T-cell (primary cell): ENCODE results near the gene MRS2. TPM values are rescaled to one million over a fixed set of nuclear protein-coding genes. Genes with fewer than 3 reads are reported as not detected.
A peak's percentile ranks its signal among the peaks of the same experiment; 100 is the strongest.
"Not testable (repeated sequence)": the region's sequence is repeated elsewhere in the genome, so short reads cannot be mapped to it uniquely, and the experiment has no call there.

Experiments
- ATAC-seq, 4 experiments: fragments of 200-7000 bp in 3 of 4; fragments of 150-1000 bp in 1 of 4; cut with Tn5 transposase; replicated peaks in 1 of 4; 1 replicate in 3 of 4; 2 replicates in 1 of 4; pipeline ENCODE4 v1.10.0; 2021; ENCODE audit warnings: moderate library complexity in 3 of 4, mild to moderate bottlenecking in 2 of 4, moderate number of reproducible peaks in 1 of 4
- CTCF ChIA-PET, 2 donors: fragments of 300-600 bp; sonication (Branson Sonifier 250); formaldehyde crosslinking; loops; one replicate each; lab custom pipeline; 2022; ENCODE audit warnings: antibody characterized with exemption in 2 of 2; lab: Charles Lee
- POLR2A ChIA-PET, 2 donors: fragments of 300-600 bp; sonication (Branson Sonifier 250); formaldehyde crosslinking; loops; one replicate each; lab custom pipeline; 2022; ENCODE audit warnings: antibody characterized with exemption in 2 of 2; lab: Charles Lee
- DNase-seq, 35 experiments: peaks; one replicate each; pipeline versions ENCODE4 v3.0.0 to v3.0.0-alpha.2; 2013 to 2023
- H3K27ac ChIP-seq: one replicate; pipeline ENCODE4 v1.5.1; 2013; ENCODE audit warnings: low read length
- H3K27me3 ChIP-seq, 2 experiments: replicated peaks in 1 of 2; 1 replicate in 1 of 2; 2 replicates in 1 of 2; pipeline versions ENCODE4 v1.6.1 to v1.7.0; 2013; ENCODE audit warnings: low read length in 1 of 2, mixed read lengths in 1 of 2; ENCODE audit not compliant: control insufficient read depth in 2 of 2, insufficient read depth in 2 of 2; ENCODE audit errors: extremely low read depth in 1 of 2
- H3K36me3 ChIP-seq, 2 donors: 1 replicate in 1 of 2; 2 replicates in 1 of 2; pipeline versions ENCODE4 v1.6.1 to v1.7.0; 2013; ENCODE audit warnings: low read length in 1 of 2; ENCODE audit not compliant: control insufficient read depth in 2 of 2, insufficient read depth in 1 of 2; ENCODE audit errors: extremely low read depth in 1 of 2
- H3K4me1 ChIP-seq, 2 experiments: 1 replicate in 1 of 2; 2 replicates in 1 of 2; pipeline versions ENCODE4 v1.6.1 to v1.7.0; 2013; ENCODE audit warnings: low read length in 2 of 2, mixed read lengths in 1 of 2; ENCODE audit not compliant: insufficient read depth in 2 of 2, control insufficient read depth in 1 of 2; ENCODE audit errors: extremely low read depth in 1 of 2
- H3K4me3 ChIP-seq, 2 donors: 1 replicate in 1 of 2; 2 replicates in 1 of 2; pipeline versions ENCODE4 v1.5.1 to v1.7.0; 2013; ENCODE audit warnings: mild to moderate bottlenecking in 2 of 2, low read length in 1 of 2, moderate library complexity in 1 of 2; ENCODE audit not compliant: control insufficient read depth in 1 of 2; ENCODE audit errors: extremely low read depth in 1 of 2
- H3K9me3 ChIP-seq: 2 replicates; pipeline ENCODE4 v1.7.0; 2013
- H3K27ac Mint-ChIP-seq, 2 donors: one replicate each; pipeline ENCODE4 v1.8.0; 2020 to 2021; ENCODE audit warnings: mild to moderate bottlenecking in 2 of 2, mixed read lengths in 2 of 2
- H3K27me3 Mint-ChIP-seq, 2 donors: one replicate each; pipeline ENCODE4 v1.8.0; 2021 to 2022; ENCODE audit warnings: mixed read lengths in 2 of 2
- H3K36me3 Mint-ChIP-seq: one replicate; pipeline ENCODE4 v1.8.0; 2021; ENCODE audit warnings: mixed read lengths
- H3K4me1 Mint-ChIP-seq, 3 donors: one replicate each; pipeline ENCODE4 v1.8.0; 2020 to 2022; ENCODE audit warnings: mixed read lengths in 3 of 3, mild to moderate bottlenecking in 1 of 3
- H3K4me3 Mint-ChIP-seq, 3 donors: one replicate each; pipeline ENCODE4 v1.8.0; 2020 to 2022; ENCODE audit warnings: mild to moderate bottlenecking in 3 of 3, mixed read lengths in 3 of 3, moderate library complexity in 3 of 3
- H3K9me3 Mint-ChIP-seq, 3 donors: one replicate each; pipeline ENCODE4 v1.8.0; 2020 to 2022; ENCODE audit warnings: mixed read lengths in 3 of 3
- WGBS: methylation state at CpG from one replicate; pipeline ENCODE4 v1.1.5; 2013; ENCODE audit warnings: missing lambda C conversion rate; ENCODE audit not compliant: insufficient coverage; 5-methylcytosine and 5-hydroxymethylcytosine counted together
- total RNA-seq, 35 experiments: library from RNA in 6 of 35; stranded (reverse) in 6 of 35; fragments of 120-200 nt in 1 of 35; gene quantifications; one replicate each; pipeline versions ENCODE4 v1.2.1 to v1.2.4 and lab custom pipeline; 2013 to 2026

The MRS2 gene
- total RNA-seq, 5 donors from 2014 or later (not counting 1 experiment from before 2014, with no cell fraction given) = 8.1 to 25.3 (median 20.9) TPM

GRCh38 chr6:24358219-24358821 lies 44.4 kb upstream of the MRS2 start:
- ChIA-PET POLR2A (no interaction called here), CTCF (no interaction called here)
- ATAC-seq (no peak), DNase-seq (no peak)
- WGBS = 69% methylated on average over 7 of the region's 12 CpGs
- Mint-ChIP-seq H3K27ac (peak overlapping the region; percentile 28 to 56), H3K36me3 (no peaks in the 10 kb centered on the region), H3K9me3 (no peaks in the 10 kb centered on the region), H3K27me3 (peaks cover 4 to 5% of the 10 kb centered on the region in 2 donors), H3K4me3 (peak overlapping the region; percentile 75 to 94 (median 79)), H3K4me1 (peaks cover 24 to 35% (median 35%) of the 10 kb centered on the region in 3 donors)
- no peaks in the 10 kb centered on the region for H3K9me3 ChIP-seq
- no peak overlapping the region for H3K27ac ChIP-seq
- H3K36me3 ChIP-seq = no peaks in the 10 kb centered on the region
- peaks cover 7 to 24% of the 10 kb centered on the region in 2 experiments for H3K4me1 ChIP-seq
- peaks cover 0 to 20% of the 10 kb centered on the region in 2 experiments for H3K27me3 ChIP-seq
- H3K4me3 ChIP-seq = peak overlapping the region in 1 of 2 donors; percentile 49

- Mint-ChIP-seq H3K27me3 (peaks cover 10% of the 10 kb centered on the region in 2 donors), H3K36me3 (no peaks in the 10 kb centered on the region), H3K27ac (no peak overlapping the region), H3K9me3 (no peaks in the 10 kb centered on the region), H3K4me1 (peaks cover 24 to 35% (median 35%) of the 10 kb centered on the region in 3 donors), H3K4me3 (peak overlapping the region; percentile 70 to 76 (median 73))
- Histone ChIP-seq H3K36me3 (no peaks in the 10 kb centered on the region), H3K4me1 (peaks cover 7 to 24% of the 10 kb centered on the region in 2 experiments), H3K27me3 (peaks cover 0 to 20% of the 10 kb centered on the region in 2 experiments), H3K9me3 (no peaks in the 10 kb centered on the region), H3K4me3 (peak overlapping the region; percentile 38 to 86), H3K27ac (no peak overlapping the region)
- WGBS = 9% methylated on average over 45 of the region's 55 CpGs
- DNase-seq = peak; percentile 60 to 85 (median 73)
- peak; percentile 90 to 93 (median 92) for ATAC-seq
- ChIA-PET CTCF (no interaction called here), POLR2A (interaction anchor here in 1 of 2 donors (0.7 kb wide), 1 partner anchor 45 kb away, joined by 3 read pairs; no protein-coding TSS in a partner anchor)
These were observed 42.9 kb upstream of the MRS2 start for GRCh38 chr6:24359640-24360454.

- POLR2A ChIA-PET, H3K4me3 Mint-ChIP-seq, H3K36me3 Mint-ChIP-seq, ATAC-seq, H3K9me3 ChIP-seq, CTCF ChIA-PET, H3K4me3 ChIP-seq, H3K36me3 ChIP-seq, H3K9me3 Mint-ChIP-seq, H3K27ac Mint-ChIP-seq, DNase-seq, H3K27ac ChIP-seq: not testable (repeated sequence)
- H3K27me3 ChIP-seq = peaks cover 0 to 23% of the 10 kb centered on the region in 2 experiments
- H3K4me1 ChIP-seq = peaks cover 7 to 22% of the 10 kb centered on the region in 2 experiments
- H3K27me3 Mint-ChIP-seq = peaks cover 13 to 14% of the 10 kb centered on the region in 2 donors
- peaks cover 21 to 25% (median 24%) of the 10 kb centered on the region in 3 donors for H3K4me1 Mint-ChIP-seq
- WGBS = 87% methylated on average over 4 of the region's 5 CpGs
These were observed 40.4 kb upstream of the MRS2 start for GRCh38 chr6:24362363-24362762.

- POLR2A ChIA-PET, H3K27ac Mint-ChIP-seq: not testable (repeated sequence)
- H3K27me3 ChIP-seq = peaks cover 0 to 18% of the 10 kb centered on the region in 2 experiments
These were observed 37.6 kb upstream of the MRS2 start for GRCh38 chr6:24365103-24365633.

GRCh38 chr6:24374612-24375011 lies 28.1 kb upstream of the MRS2 start:
- no peak overlapping the region for H3K4me3 ChIP-seq
- WGBS = 70% methylated on average over 2 of the region's 6 CpGs
- H3K27ac Mint-ChIP-seq = no peak overlapping the region
- ATAC-seq (no peak), DNase-seq (no peak)
- POLR2A ChIA-PET = no interaction called here
- no peaks in the 10 kb centered on the region for H3K9me3 ChIP-seq
- peaks cover 0 to 9% of the 10 kb centered on the region in 2 experiments for H3K27me3 ChIP-seq
- no peak overlapping the region for H3K27ac ChIP-seq
- no peaks in the 10 kb centered on the region for H3K36me3 ChIP-seq
- CTCF ChIA-PET = no interaction called here
- peaks cover 23 to 29% of the 10 kb centered on the region in 2 donors for H3K27me3 Mint-ChIP-seq
- peaks cover 0 to 6% (median 0%) of the 10 kb centered on the region in 3 donors for H3K9me3 Mint-ChIP-seq
- no peaks in the 10 kb centered on the region for H3K36me3 Mint-ChIP-seq
- H3K4me1 Mint-ChIP-seq = no peaks in the 10 kb centered on the region
- no peaks in the 10 kb centered on the region for H3K4me1 ChIP-seq
- H3K4me3 Mint-ChIP-seq = no peak overlapping the region

More at GRCh38 chr6:24365103-24365633, 37.6 kb upstream of the MRS2 start:
- ATAC-seq, H3K36me3 Mint-ChIP-seq, H3K27ac ChIP-seq, CTCF ChIA-PET, H3K36me3 ChIP-seq, H3K9me3 ChIP-seq, DNase-seq, H3K9me3 Mint-ChIP-seq, H3K4me3 ChIP-seq, H3K4me1 ChIP-seq, H3K4me3 Mint-ChIP-seq: not testable (repeated sequence)
- WGBS = 82% methylated on average over 3 of the region's 8 CpGs
- peaks cover 7 to 11% (median 10%) of the 10 kb centered on the region in 3 donors for H3K4me1 Mint-ChIP-seq
- peaks cover 20 to 27% of the 10 kb centered on the region in 2 donors for H3K27me3 Mint-ChIP-seq

- no peak overlapping the region for H3K27ac ChIP-seq
- no peak for DNase-seq
- ChIA-PET POLR2A (no interaction called here), CTCF (no interaction called here)
- peaks cover 0 to 6% (median 0%) of the 10 kb centered on the region in 3 donors for H3K9me3 Mint-ChIP-seq
- H3K27ac Mint-ChIP-seq = no peak overlapping the region
- H3K4me3 Mint-ChIP-seq = no peak overlapping the region
- no peak overlapping the region for H3K4me3 ChIP-seq
- H3K9me3 ChIP-seq = no peaks in the 10 kb centered on the region
- H3K36me3 ChIP-seq = no peaks in the 10 kb centered on the region
- no peak for ATAC-seq
- H3K27me3 Mint-ChIP-seq = peaks cover 24% of the 10 kb centered on the region in 2 donors
- no peaks in the 10 kb centered on the region for H3K4me1 ChIP-seq
- WGBS = 61% methylated on average over 2 of the region's 4 CpGs
- H3K36me3 Mint-ChIP-seq = no peaks in the 10 kb centered on the region
- no peaks in the 10 kb centered on the region for H3K4me1 Mint-ChIP-seq
- H3K27me3 ChIP-seq = peaks cover 0 to 6% of the 10 kb centered on the region in 2 experiments
These were observed 25.9 kb upstream of the MRS2 start for GRCh38 chr6:24376871-24377270.
